Measurements from ENCODE around the gene KIFAP3. TPM values are rescaled to one million over a fixed set of nuclear protein-coding genes. Genes with fewer than 3 reads are reported as not detected.

The KIFAP3 gene
- total RNA-seq, 1 donor from 2014 or later, result 25.6 TPM

- intact Hi-C loops (cut with DNase I), result no loop called here
- no peak for ATAC-seq
- Histone ChIP-seq H3K27ac (no peak overlapping the region), H3K27me3 (no peaks in the 10 kb centered on the region), H3K9me3 (no peaks in the 10 kb centered on the region), H3K4me3 (no peak overlapping the region), H3K36me3 (peaks cover 49% of the 10 kb centered on the region), H3K4me1 (peaks cover 14% of the 10 kb centered on the region)
- TF ChIP-seq CTCF (IDR thresholded peaks at IDR 0.05), result no peak
- no peak for DNase-seq
Observed at GRCh38 chr1:169886422-169886821, 188.1 kb downstream of the KIFAP3 start.

- no peak for TF ChIP-seq CTCF (IDR thresholded peaks at IDR 0.05)
- H3K36me3 ChIP-seq, result peaks cover 49% of the 10 kb centered on the region
- no peak for ATAC-seq
Observed at GRCh38 chr1:169885207-169885606, 189.3 kb downstream of the KIFAP3 start.

GRCh38 chr1:169884634-169885033, 189.9 kb downstream of the KIFAP3 start:
- DNase-seq, result no peak

More at GRCh38 chr1:169885207-169885606, 189.3 kb downstream of the KIFAP3 start:
- DNase-seq, result no peak
- Histone ChIP-seq H3K4me3 (no peak overlapping the region), H3K27ac (no peak overlapping the region), H3K9me3 (no peaks in the 10 kb centered on the region), H3K4me1 (peaks cover 4% of the 10 kb centered on the region), H3K27me3 (no peaks in the 10 kb centered on the region)
- intact Hi-C loops (cut with DNase I), result no loop called here

GRCh38 chr1:169882039-169882511, 192.4 kb downstream of the KIFAP3 start:
- H3K4me3 ChIP-seq, result no peak overlapping the region
- intact Hi-C loops (cut with DNase I), result no loop called here
- no peaks in the 10 kb centered on the region for H3K4me1 ChIP-seq
- H3K27ac ChIP-seq, result no peak overlapping the region
- DNase-seq (no peak), ATAC-seq (no peak)
- no peak for TF ChIP-seq CTCF (IDR thresholded peaks at IDR 0.05)
- H3K27me3 ChIP-seq, result no peaks in the 10 kb centered on the region
- no peaks in the 10 kb centered on the region for H3K9me3 ChIP-seq
- H3K36me3 ChIP-seq, result peaks cover 38% of the 10 kb centered on the region

More at GRCh38 chr1:169884634-169885033, 189.9 kb downstream of the KIFAP3 start:
- intact Hi-C loops (cut with DNase I), result no loop called here
- Histone ChIP-seq H3K9me3 (no peaks in the 10 kb centered on the region), H3K4me3 (no peak overlapping the region), H3K4me1 (no peaks in the 10 kb centered on the region), H3K27me3 (no peaks in the 10 kb centered on the region), H3K36me3 (peaks cover 49% of the 10 kb centered on the region), H3K27ac (no peak overlapping the region)
- TF ChIP-seq CTCF (IDR thresholded peaks at IDR 0.05), result no peak
- no peak for ATAC-seq

GRCh38 chr1:169879034-169879840, 195.3 kb downstream of the KIFAP3 start:
- Histone ChIP-seq H3K4me3 (no peak overlapping the region), H3K27ac (no peak overlapping the region), H3K9me3 (no peaks in the 10 kb centered on the region), H3K36me3 (peaks cover 42% of the 10 kb centered on the region), H3K4me1 (no peaks in the 10 kb centered on the region), H3K27me3 (no peaks in the 10 kb centered on the region)
- no peak for TF ChIP-seq CTCF (IDR thresholded peaks at IDR 0.05)
- DNase-seq (no peak), ATAC-seq (no peak)
- intact Hi-C loops (cut with DNase I), result no loop called here

All from upper lobe of right lung (tissue), 1 donor.